Trophoblast cell (in vitro differentiated cells and primary cell): ENCODE results near the gene EFNA2.

Experiments
- DNase-seq, 2 donors: peaks; one replicate each; pipeline ENCODE4 v3.0.0-alpha.2; 2016
- H2AFZ ChIP-seq: 2 replicates; pipeline ENCODE4 v1.6.1; 2013; ENCODE audit warnings: low read length, moderate library complexity, mild to moderate bottlenecking; ENCODE audit not compliant: insufficient read depth, poor library complexity
- H2AK5ac ChIP-seq: 2 replicates; pipeline ENCODE4 v1.6.1; 2013; ENCODE audit warnings: mild to moderate bottlenecking, low read length
- H2BK120ac ChIP-seq: 2 replicates; pipeline ENCODE4 v1.6.1; 2013; ENCODE audit warnings: low read length, mild to moderate bottlenecking, moderate library complexity; ENCODE audit not compliant: insufficient read depth, poor library complexity
- H2BK12ac ChIP-seq: 2 replicates; pipeline ENCODE4 v1.6.1; 2013; ENCODE audit warnings: mild to moderate bottlenecking, low read length, moderate library complexity
- H2BK5ac ChIP-seq: 2 replicates; pipeline ENCODE4 v1.6.1; 2013; ENCODE audit warnings: low read length, low read depth, moderate library complexity, mild to moderate bottlenecking; ENCODE audit not compliant: poor library complexity
- H3K14ac ChIP-seq: 2 replicates; pipeline ENCODE4 v1.6.1; 2013; ENCODE audit warnings: mild to moderate bottlenecking, low read length
- H3K18ac ChIP-seq: 2 replicates; pipeline ENCODE4 v1.6.1; 2013; ENCODE audit warnings: mild to moderate bottlenecking, low read length
- H3K23ac ChIP-seq: 2 replicates; pipeline ENCODE4 v1.6.1; 2013; ENCODE audit warnings: low read length
- H3K27ac ChIP-seq: 2 replicates; pipeline ENCODE4 v1.5.1; 2013; ENCODE audit warnings: low read depth, mild to moderate bottlenecking, inconsistent platforms, low read length, moderate library complexity
- H3K27me3 ChIP-seq: 2 replicates; pipeline ENCODE4 v1.6.1; 2013; ENCODE audit warnings: inconsistent platforms, mild to moderate bottlenecking, low read length, moderate library complexity; ENCODE audit not compliant: insufficient read depth
- H3K36me3 ChIP-seq, 2 experiments: 1 replicate in 1 of 2; 2 replicates in 1 of 2; pipeline ENCODE4 v1.6.1; 2013; ENCODE audit warnings: low read length in 2 of 2, mild to moderate bottlenecking in 2 of 2, moderate library complexity in 1 of 2; ENCODE audit not compliant: insufficient read depth in 2 of 2, control insufficient read depth in 1 of 2
- H3K4ac ChIP-seq: 2 replicates; pipeline ENCODE4 v1.6.1; 2013; ENCODE audit warnings: low read depth, mild to moderate bottlenecking, low read length, moderate library complexity
- H3K4me1 ChIP-seq, 2 experiments: 1 replicate in 1 of 2; 2 replicates in 1 of 2; pipeline ENCODE4 v1.6.1; 2013; ENCODE audit warnings: low read length in 2 of 2, mild to moderate bottlenecking in 2 of 2, moderate library complexity in 1 of 2; ENCODE audit not compliant: insufficient read depth in 2 of 2, control insufficient read depth in 1 of 2
- H3K4me2 ChIP-seq: 2 replicates; pipeline ENCODE4 v1.6.1; 2013; ENCODE audit warnings: inconsistent platforms, mild to moderate bottlenecking, low read length, moderate library complexity
- H3K4me3 ChIP-seq: 2 replicates; pipeline ENCODE4 v1.5.1; 2013; ENCODE audit warnings: mild to moderate bottlenecking, low read depth, low read length, inconsistent platforms
- H3K79me1 ChIP-seq: one replicate; pipeline ENCODE4 v1.6.1; 2013; ENCODE audit warnings: low read length
- H3K79me2 ChIP-seq: 2 replicates; pipeline ENCODE4 v1.6.1; 2013; ENCODE audit warnings: low read length, mild to moderate bottlenecking; ENCODE audit not compliant: control insufficient read depth, insufficient read depth, poor library complexity
- H3K9ac ChIP-seq: 2 replicates; pipeline ENCODE4 v1.6.1; 2013; ENCODE audit warnings: mild to moderate bottlenecking, low read length
- H3K9me3 ChIP-seq: 2 replicates; pipeline ENCODE4 v1.6.1; 2013; ENCODE audit warnings: low read depth, mild to moderate bottlenecking, control low read depth, inconsistent platforms, low read length; ENCODE audit not compliant: insufficient read depth
- H4K12ac ChIP-seq: 2 replicates; pipeline ENCODE4 v1.6.1; 2013; ENCODE audit warnings: low read depth, mild to moderate bottlenecking, low read length, moderate library complexity
- H4K8ac ChIP-seq: 2 replicates; pipeline ENCODE4 v1.6.1; 2013; ENCODE audit warnings: low read depth, mild to moderate bottlenecking, low read length, moderate library complexity
- H4K91ac ChIP-seq: one replicate; pipeline ENCODE4 v1.6.1; 2013; ENCODE audit warnings: low read depth, mild to moderate bottlenecking, low read length, moderate library complexity
- WGBS: extraction: QIAGEN DNeasy Blood & Tissue Kit; methylation state at CpG from one replicate; pipeline ENCODE4 v1.1.7; 2013; ENCODE audit warnings: missing lambda C conversion rate; ENCODE audit not compliant: insufficient read length, insufficient coverage; ENCODE audit errors: extremely low coverage; 5-methylcytosine and 5-hydroxymethylcytosine counted together

Gene EFNA2

GRCh38 chr19:1336079-1336684, 50.5 kb downstream of the EFNA2 start:
- DNase-seq = no peak
- Histone ChIP-seq H3K9me3 (no peaks in the 10 kb centered on the region), H3K4me1 (no peaks in the 10 kb centered on the region), H2BK5ac (no peak overlapping the region), H3K14ac (no peak overlapping the region), H3K36me3 (no peaks in the 10 kb centered on the region), H2BK12ac (no peak overlapping the region), H3K4ac (no peak overlapping the region), H2AK5ac (no peak overlapping the region), H4K91ac (no peak overlapping the region), H3K27ac (no peak overlapping the region), H3K4me2 (no peak overlapping the region), H3K18ac (no peak overlapping the region), H4K8ac (no peak overlapping the region), H3K79me1 (no peaks in the 10 kb centered on the region), H3K23ac (no peak overlapping the region), H4K12ac (no peak overlapping the region), H3K79me2 (no peaks in the 10 kb centered on the region), H2BK120ac (no peak overlapping the region), H3K27me3 (no peaks in the 10 kb centered on the region), H2AFZ (no peak overlapping the region), H3K9ac (no peak overlapping the region), H3K4me3 (no peak overlapping the region)
- WGBS = no CpG with 5 or more reads among the region's 22 CpGs

GRCh38 chr19:1340681-1341469, 55.2 kb downstream of the EFNA2 start:
- Histone ChIP-seq H3K27me3 (no peaks in the 10 kb centered on the region), H3K36me3 (no peaks in the 10 kb centered on the region), H2BK12ac (no peak overlapping the region), H3K4me2 (no peak overlapping the region), H4K8ac (no peak overlapping the region), H3K79me2 (no peaks in the 10 kb centered on the region), H3K14ac (no peak overlapping the region), H4K91ac (no peak overlapping the region), H3K79me1 (no peaks in the 10 kb centered on the region), H3K18ac (no peak overlapping the region), H2BK5ac (no peak overlapping the region), H4K12ac (no peak overlapping the region), H3K9me3 (no peaks in the 10 kb centered on the region), H3K9ac (no peak overlapping the region), H2AK5ac (no peak overlapping the region), H3K23ac (no peak overlapping the region), H2BK120ac (no peak overlapping the region), H3K27ac (no peak overlapping the region), H3K4me1 (no peaks in the 10 kb centered on the region), H3K4ac (no peak overlapping the region), H3K4me3 (no peak overlapping the region), H2AFZ (no peak overlapping the region)
- DNase-seq = no peak
- no CpG with 5 or more reads among the region's 28 CpGs for WGBS

GRCh38 chr19:1343041-1343440, 57.4 kb downstream of the EFNA2 start:
- Histone ChIP-seq H3K9me3 (no peaks in the 10 kb centered on the region), H3K27me3 (no peaks in the 10 kb centered on the region)

GRCh38 chr19:1349211-1349610, 63.5 kb downstream of the EFNA2 start:
- no peak overlapping the region for H3K4ac ChIP-seq
- H2AK5ac ChIP-seq = no peak overlapping the region
- peaks cover 0 to 2% of the 10 kb centered on the region in 2 experiments for H3K4me1 ChIP-seq
- no CpG with 5 or more reads among the region's 18 CpGs for WGBS
- no peak overlapping the region for H3K4me3 ChIP-seq
- H2BK12ac ChIP-seq = no peak overlapping the region
- no peak overlapping the region for H4K12ac ChIP-seq
- no peaks in the 10 kb centered on the region for H3K36me3 ChIP-seq
- H3K14ac ChIP-seq = no peak overlapping the region
- no peak overlapping the region for H2AFZ ChIP-seq
- no peaks in the 10 kb centered on the region for H3K27me3 ChIP-seq
- no peak overlapping the region for H4K91ac ChIP-seq
- peaks cover 3% of the 10 kb centered on the region for H3K9me3 ChIP-seq
- H2BK5ac ChIP-seq = no peak overlapping the region
- no peak overlapping the region for H3K18ac ChIP-seq
- H3K27ac ChIP-seq = no peak overlapping the region
- peaks cover under 1% of the 10 kb centered on the region for H3K79me1 ChIP-seq
- no peak overlapping the region for H4K8ac ChIP-seq
- no peak overlapping the region for H3K23ac ChIP-seq
- no peak for DNase-seq
- H3K9ac ChIP-seq = peak overlapping the region; percentile 0
- H2BK120ac ChIP-seq = no peak overlapping the region
- H3K79me2 ChIP-seq = peaks cover under 1% of the 10 kb centered on the region
- H3K4me2 ChIP-seq = no peak overlapping the region

More at GRCh38 chr19:1343041-1343440, 57.4 kb downstream of the EFNA2 start:
- Histone ChIP-seq H2BK120ac (no peak overlapping the region), H3K27ac (no peak overlapping the region), H2BK5ac (no peak overlapping the region), H2AK5ac (no peak overlapping the region), H3K36me3 (no peaks in the 10 kb centered on the region), H3K14ac (no peak overlapping the region), H2AFZ (no peak overlapping the region), H2BK12ac (no peak overlapping the region), H3K18ac (no peak overlapping the region), H3K4me1 (no peaks in the 10 kb centered on the region), H3K23ac (no peak overlapping the region), H3K4me3 (no peak overlapping the region), H3K79me1 (no peaks in the 10 kb centered on the region), H3K79me2 (no peaks in the 10 kb centered on the region), H3K9ac (no peak overlapping the region), H3K4me2 (no peak overlapping the region), H4K12ac (no peak overlapping the region), H3K4ac (no peak overlapping the region), H4K91ac (no peak overlapping the region), H4K8ac (no peak overlapping the region)
- no peak for DNase-seq
- WGBS = no CpG with 5 or more reads among the region's 7 CpGs
